ENCODE results near the gene NR2F1-AS1. TPM values are rescaled to one million over a fixed set of nuclear protein-coding genes. Genes with fewer than 3 reads are reported as not detected.

The NR2F1-AS1 gene
- total and polyA plus RNA-seq, 4 donors = 2.0 to 4.0 (median 2.1) TPM

- H3K9me3 ChIP-seq (ENCODE audit: control insufficient read depth in 4 of 4, low read length in 3 of 4) = no peaks in the 10 kb centered on the region
- H3K9ac ChIP-seq (ENCODE audit: low read depth in 1 of 2, low read length in 2 of 2) = no peak overlapping the region
- H3K27me3 ChIP-seq (ENCODE audit: control insufficient read depth in 4 of 4, insufficient read depth in 4 of 4, low read length in 3 of 4) = peaks cover 0 to 3% (median 2%) of the 10 kb centered on the region in 4 donors
- DNase-seq (ENCODE audit: low spot score) = no peak
- H3K4me1 ChIP-seq (ENCODE audit: control insufficient read depth in 4 of 4, insufficient read depth in 4 of 4, low read length in 3 of 4) = peaks cover 0 to 5% (median 0%) of the 10 kb centered on the region in 4 donors
- no peaks in the 10 kb centered on the region for H3K36me3 ChIP-seq (ENCODE audit: control insufficient read depth in 4 of 4, insufficient read depth in 3 of 4, low read depth in 1 of 4, low read length in 3 of 4)
- no peak overlapping the region for H3K4me3 ChIP-seq (ENCODE audit: low read depth in 1 of 3, low read length in 3 of 3)
- H3K27ac ChIP-seq (ENCODE audit: low read depth in 1 of 2, low read length in 2 of 2) = no peak overlapping the region
- no peak for TF ChIP-seq NR2F2 (IDR thresholded peaks at IDR 0.05)
- no peak for TF ChIP-seq RAD21 (IDR thresholded peaks at IDR 0.05)
- 79% methylated on average over 4 of the region's 4 CpGs for WGBS
These were observed 10.4 kb upstream of the NR2F1-AS1 start for GRCh38 chr5:93591323-93591945.

GRCh38 chr5:93590493-93590892, 9.5 kb upstream of the NR2F1-AS1 start:
- no peaks in the 10 kb centered on the region for H3K36me3 ChIP-seq (ENCODE audit: control insufficient read depth in 4 of 4, insufficient read depth in 3 of 4, low read depth in 1 of 4, low read length in 3 of 4)
- no peak overlapping the region for H3K9ac ChIP-seq (ENCODE audit: low read depth in 1 of 2, low read length in 2 of 2)
- 68% methylated on average over 3 of the region's 3 CpGs for WGBS
- peaks cover 0 to 5% (median 0%) of the 10 kb centered on the region in 4 donors for H3K4me1 ChIP-seq (ENCODE audit: control insufficient read depth in 4 of 4, insufficient read depth in 4 of 4, low read length in 3 of 4)
- DNase-seq (ENCODE audit: low spot score) = no peak
- no peak for TF ChIP-seq CTCF (IDR thresholded peaks at IDR 0.05; ENCODE audit: low read depth, low read length, missing input control)
- TF ChIP-seq ATF3 (IDR thresholded peaks at IDR 0.05) = no peak
- no peak for TF ChIP-seq EGR1 (IDR thresholded peaks at IDR 0.05; ENCODE audit: low read depth in 2 of 2)
- no peak for TF ChIP-seq JUND (IDR thresholded peaks at IDR 0.05)
- H3K9me3 ChIP-seq (ENCODE audit: control insufficient read depth in 4 of 4, low read length in 3 of 4) = no peaks in the 10 kb centered on the region
- peaks cover 0 to 3% (median under 1%) of the 10 kb centered on the region in 4 donors for H3K27me3 ChIP-seq (ENCODE audit: control insufficient read depth in 4 of 4, insufficient read depth in 4 of 4, low read length in 3 of 4)
- no peak overlapping the region for H3K27ac ChIP-seq (ENCODE audit: low read depth in 1 of 2, low read length in 2 of 2)
- no peak overlapping the region for H3K4me3 ChIP-seq (ENCODE audit: low read depth in 1 of 3, low read length in 3 of 3)

- Histone ChIP-seq H3K9me3 (ENCODE audit: control insufficient read depth in 4 of 4, low read length in 3 of 4) (no peaks in the 10 kb centered on the region), H3K27me3 (ENCODE audit: control insufficient read depth in 4 of 4, insufficient read depth in 4 of 4, low read length in 3 of 4) (peaks cover 0 to 2% (median 0%) of the 10 kb centered on the region in 4 donors), H3K36me3 (ENCODE audit: control insufficient read depth in 4 of 4, insufficient read depth in 3 of 4, low read depth in 1 of 4, low read length in 3 of 4) (no peaks in the 10 kb centered on the region), H3K9ac (ENCODE audit: low read depth in 1 of 2, low read length in 2 of 2) (no peak overlapping the region), H3K4me1 (ENCODE audit: control insufficient read depth in 4 of 4, insufficient read depth in 4 of 4, low read length in 3 of 4) (peaks cover 0 to 8% (median 3%) of the 10 kb centered on the region in 4 donors), H3K4me3 (ENCODE audit: low read depth in 1 of 3, low read length in 3 of 3) (no peak overlapping the region), H3K27ac (ENCODE audit: low read depth in 1 of 2, low read length in 2 of 2) (no peak overlapping the region)
- DNase-seq (ENCODE audit: low spot score) = no peak
- WGBS = 72% methylated on average over 2 of the region's 2 CpGs
- TF ChIP-seq SP1 (IDR thresholded peaks at IDR 0.05) (no peak), FOXA1 (IDR thresholded peaks at IDR 0.05) (no peak), EGR1 (IDR thresholded peaks at IDR 0.05; ENCODE audit: low read depth in 2 of 2) (no peak), REST (IDR thresholded peaks at IDR 0.05) (no peak), JUND (IDR thresholded peaks at IDR 0.05) (no peak), ATF3 (IDR thresholded peaks at IDR 0.05) (no peak), GABPA (IDR thresholded peaks at IDR 0.05 in 1 of 2, conservative IDR thresholded peaks at IDR 0.05 in 1 of 2) (no peak), CTCF (IDR thresholded peaks at IDR 0.05; ENCODE audit: low read depth, low read length, missing input control) (no peak), FOXA2 (IDR thresholded peaks at IDR 0.05) (no peak), RXRA (IDR thresholded peaks at IDR 0.05) (no peak), YY1 (IDR thresholded peaks at IDR 0.05) (no peak), RAD21 (IDR thresholded peaks at IDR 0.05) (no peak), HNF4G (IDR thresholded peaks at IDR 0.05) (no peak), TAF1 (conservative IDR thresholded peaks at IDR 0.05) (no peak), HNF4A (conservative IDR thresholded peaks at IDR 0.05) (no peak), NR2F2 (IDR thresholded peaks at IDR 0.05) (no peak), MAX (IDR thresholded peaks at IDR 0.05) (no peak)
These were observed 8.8 kb upstream of the NR2F1-AS1 start for GRCh38 chr5:93589829-93590215.
